HEK293 (cell line): ENCODE data around the gene SALL1.

Experiments used
- CTCF ChIA-PET: fragments of 350-600 bp; formaldehyde crosslinking; extraction: SDS; loops from one replicate; lab custom pipeline; 2021; ENCODE audit warnings: antibody characterized with exemption; lab: Yijun Ruan, JAX
- POLR2A ChIA-PET: fragments of 300-600 bp; formaldehyde crosslinking; extraction: SDS; loops from one replicate; lab custom pipeline; 2020; ENCODE audit warnings: antibody characterized with exemption, inconsistent platforms; lab: Yijun Ruan, JAX
- H3K27ac ChIP-seq: fragments of 200-500 bp; sonication (Bioruptor generic); 2 replicates; pipeline ENCODE4 v1.5.1; 2014; ENCODE audit warnings: low read depth, low read length, control low read depth, inconsistent platforms; ENCODE audit errors: extremely low read depth
- H3K36me3 ChIP-seq, 2 experiments: fragments of 200-500 bp in 1 of 2; sonication (Bioruptor generic) in 1 of 2; 1 replicate in 1 of 2; 2 replicates in 1 of 2; pipeline ENCODE4 v1.5.1; 2014 to 2017; ENCODE audit warnings: inconsistent platforms in 2 of 2, low read length in 2 of 2; ENCODE audit not compliant: control insufficient read depth in 2 of 2, insufficient read depth in 1 of 2
- H3K4me1 ChIP-seq: fragments of 200-500 bp; sonication (Bioruptor generic); 2 replicates; pipeline ENCODE4 v1.5.1; 2014; ENCODE audit warnings: mild to moderate bottlenecking, low read length, inconsistent platforms; ENCODE audit not compliant: control insufficient read depth, insufficient read depth
- H3K4me3 ChIP-seq: 2 replicates; pipeline ENCODE4 v1.5.1; 2011; ENCODE audit warnings: low read depth, mild to moderate bottlenecking, control low read depth, low read length, moderate library complexity
- H3K9me3 ChIP-seq: fragments of 200-500 bp; sonication (Bioruptor generic); 2 replicates; pipeline ENCODE4 v1.5.1; 2014; ENCODE audit warnings: low read depth, low read length, inconsistent platforms; ENCODE audit not compliant: control insufficient read depth, insufficient read depth
- BCL11A ChIP-seq: fragments of 450-650 bp; formaldehyde crosslinking; IDR thresholded peaks from 2 replicates; pipeline ENCODE4 v1.5.1; 2016; ENCODE audit warnings: low read depth, missing biosample characterization, missing genetic modification characterization
- HOXD13 ChIP-seq: sonication (generic); formaldehyde crosslinking; IDR thresholded peaks from 2 replicates; pipeline ENCODE4 v1.8.0; 2022; ENCODE audit warnings: missing genetic modification reagents, borderline replicate concordance
- RBAK ChIP-seq: fragments of 450-650 bp; formaldehyde crosslinking; IDR thresholded peaks from 2 replicates; pipeline ENCODE4 v1.5.1; 2016; ENCODE audit warnings: missing biosample characterization, missing genetic modification characterization
- REPIN1 ChIP-seq: fragments of 450-650 bp; formaldehyde crosslinking; IDR thresholded peaks from 2 replicates; pipeline ENCODE4 v1.5.1; 2017; ENCODE audit warnings: missing biosample characterization, missing genetic modification characterization, low read depth
- TRIM28 ChIP-seq: IDR thresholded peaks from 2 replicates; pipeline ENCODE4 v1.6.1; 2011; ENCODE audit warnings: low read length, control low read depth, borderline replicate concordance
- YY1 ChIP-seq: fragments of 450-650 bp; formaldehyde crosslinking; IDR thresholded peaks from 2 replicates; pipeline ENCODE4 v1.5.1; 2018; ENCODE audit warnings: missing biosample characterization, missing genetic modification characterization
- ZBTB17 ChIP-seq: fragments of 450-650 bp; formaldehyde crosslinking; IDR thresholded peaks from 2 replicates; pipeline ENCODE4 v1.5.1; 2016; ENCODE audit warnings: missing biosample characterization, missing genetic modification characterization
- ZBTB6 ChIP-seq: fragments of 450-650 bp; formaldehyde crosslinking; IDR thresholded peaks from 2 replicates; pipeline ENCODE4 v1.5.1; 2017; ENCODE audit warnings: missing biosample characterization, missing genetic modification characterization
- ZFP69B ChIP-seq: fragments of 450-650 bp; formaldehyde crosslinking; IDR thresholded peaks from 2 replicates; pipeline ENCODE4 v1.5.1; 2016; ENCODE audit warnings: missing biosample characterization, missing genetic modification characterization
- ZIC2 ChIP-seq: fragments of 450-650 bp; formaldehyde crosslinking; IDR thresholded peaks from 2 replicates; pipeline ENCODE4 v1.5.1; 2016; ENCODE audit warnings: missing biosample characterization, missing genetic modification characterization
- ZNF10 ChIP-seq: fragments of 450-650 bp; formaldehyde crosslinking; IDR thresholded peaks from 2 replicates; pipeline ENCODE4 v1.5.1; 2017; ENCODE audit warnings: missing biosample characterization, missing genetic modification characterization
- ZNF155 ChIP-seq: fragments of 450-650 bp; formaldehyde crosslinking; IDR thresholded peaks from 2 replicates; pipeline ENCODE4 v1.5.1; 2016; ENCODE audit warnings: missing biosample characterization, missing genetic modification characterization
- ZNF211 ChIP-seq: fragments of 450-650 bp; formaldehyde crosslinking; IDR thresholded peaks from 2 replicates; pipeline ENCODE4 v1.5.1; 2016; ENCODE audit warnings: low read depth, missing biosample characterization, missing genetic modification characterization
- ZNF223 ChIP-seq: fragments of 450-650 bp; formaldehyde crosslinking; IDR thresholded peaks from 2 replicates; pipeline ENCODE4 v1.5.1; 2016; ENCODE audit warnings: missing biosample characterization, missing genetic modification characterization
- ZNF24 ChIP-seq: fragments of 450-650 bp; formaldehyde crosslinking; IDR thresholded peaks from 2 replicates; pipeline ENCODE4 v1.5.1; 2016; ENCODE audit warnings: missing biosample characterization, missing genetic modification characterization
- ZNF248 ChIP-seq: fragments of 450-650 bp; formaldehyde crosslinking; IDR thresholded peaks from 2 replicates; pipeline ENCODE4 v1.5.1; 2017; ENCODE audit warnings: missing biosample characterization, missing genetic modification characterization
- ZNF350 ChIP-seq: fragments of 450-650 bp; formaldehyde crosslinking; IDR thresholded peaks from 2 replicates; pipeline ENCODE4 v1.5.0; 2017; ENCODE audit warnings: missing biosample characterization, mild to moderate bottlenecking, missing genetic modification characterization
- ZNF426 ChIP-seq: fragments of 450-650 bp; formaldehyde crosslinking; IDR thresholded peaks from 2 replicates; pipeline ENCODE4 v1.5.1; 2017; ENCODE audit warnings: missing biosample characterization, missing genetic modification characterization, mild to moderate bottlenecking, inconsistent platforms, moderate library complexity
- ZNF473 ChIP-seq: fragments of 450-650 bp; formaldehyde crosslinking; IDR thresholded peaks from 2 replicates; pipeline ENCODE4 v1.5.1; 2017; ENCODE audit warnings: missing biosample characterization, missing genetic modification characterization
- ZNF521 ChIP-seq: fragments of 450-650 bp; formaldehyde crosslinking; IDR thresholded peaks from 2 replicates; pipeline ENCODE4 v1.5.1; 2017; ENCODE audit warnings: missing biosample characterization, mild to moderate bottlenecking, missing genetic modification characterization
- ZNF560 ChIP-seq: fragments of 450-650 bp; formaldehyde crosslinking; IDR thresholded peaks from 2 replicates; pipeline ENCODE4 v1.5.1; 2017; ENCODE audit warnings: missing biosample characterization, missing genetic modification characterization, borderline replicate concordance
- ZNF561 ChIP-seq: fragments of 450-650 bp; IDR thresholded peaks from 2 replicates; pipeline ENCODE4 v1.5.1; 2018; ENCODE audit warnings: missing biosample characterization, missing genetic modification characterization, borderline replicate concordance
- ZNF621 ChIP-seq: fragments of 450-650 bp; formaldehyde crosslinking; IDR thresholded peaks from 2 replicates; pipeline ENCODE4 v1.5.1; 2017; ENCODE audit warnings: missing biosample characterization, missing genetic modification characterization
- ZNF623 ChIP-seq: fragments of 450-650 bp; formaldehyde crosslinking; IDR thresholded peaks from 2 replicates; pipeline ENCODE4 v1.5.1; 2016; ENCODE audit warnings: missing biosample characterization, missing genetic modification characterization
- ZNF747 ChIP-seq: fragments of 450-650 bp; formaldehyde crosslinking; IDR thresholded peaks from 2 replicates; pipeline ENCODE4 v1.5.1; 2016; ENCODE audit warnings: missing biosample characterization, missing genetic modification characterization
- ZNF785 ChIP-seq: fragments of 450-650 bp; formaldehyde crosslinking; IDR thresholded peaks from 2 replicates; pipeline ENCODE4 v1.5.1; 2016; ENCODE audit warnings: missing biosample characterization, missing genetic modification characterization
- ZNF843 ChIP-seq: fragments of 450-650 bp; formaldehyde crosslinking; IDR thresholded peaks from 2 replicates; pipeline ENCODE4 v1.5.1; 2016; ENCODE audit warnings: missing biosample characterization, missing genetic modification characterization
- ZSCAN18 ChIP-seq: fragments of 450-650 bp; formaldehyde crosslinking; IDR thresholded peaks from 2 replicates; pipeline ENCODE4 v1.5.1; 2016; ENCODE audit warnings: missing biosample characterization, missing genetic modification characterization
- TF ChIP-seq, protein P1 (sequence below): fragments of 450-650 bp; formaldehyde crosslinking; IDR thresholded peaks from 2 replicates; pipeline ENCODE4 v1.5.1; 2016; ENCODE audit warnings: missing biosample characterization, missing genetic modification characterization
- TF ChIP-seq, protein P2 (sequence below): fragments of 450-650 bp; formaldehyde crosslinking; IDR thresholded peaks from 2 replicates; pipeline ENCODE4 v1.5.1; 2016; ENCODE audit warnings: missing biosample characterization, missing genetic modification characterization

Gene SALL1

GRCh38 chr16:51131619-51132018, 19.5 kb downstream of the SALL1 start:
- Histone ChIP-seq H3K4me3 (no peak overlapping the region), H3K36me3 (peaks cover 0 to 20% of the 10 kb centered on the region in 2 experiments; a peak in 1 of 3 replicates), H3K4me1 (peaks cover 8% of the 10 kb centered on the region), H3K27ac (no peak overlapping the region), H3K9me3 (no peaks in the 10 kb centered on the region)
- TF ChIP-seq ZSCAN18 (no peak), ZNF785 (tag by site-specific recombination) (no peak), ZNF426 (no peak), ZNF211 (tag by site-specific recombination) (no peak), YY1 (tag by site-specific recombination) (no peak), ZNF621 (tag by site-specific recombination) (no peak), ZNF623 (tag by site-specific recombination) (no peak), ZBTB6 (tag by site-specific recombination) (no peak), HOXD13 (CRISPR knock-in tag) (no peak), ZNF473 (tag by site-specific recombination) (no peak), ZNF747 (no peak), ZFP69B (tag by site-specific recombination) (no peak), ZNF24 (tag by site-specific recombination) (no peak), ZNF248 (tag by site-specific recombination) (no peak), ZNF350 (no peak), REPIN1 (tag by site-specific recombination) (no peak), ZNF10 (tag by site-specific recombination) (no peak)
- TF ChIP-seq, protein P1, sequence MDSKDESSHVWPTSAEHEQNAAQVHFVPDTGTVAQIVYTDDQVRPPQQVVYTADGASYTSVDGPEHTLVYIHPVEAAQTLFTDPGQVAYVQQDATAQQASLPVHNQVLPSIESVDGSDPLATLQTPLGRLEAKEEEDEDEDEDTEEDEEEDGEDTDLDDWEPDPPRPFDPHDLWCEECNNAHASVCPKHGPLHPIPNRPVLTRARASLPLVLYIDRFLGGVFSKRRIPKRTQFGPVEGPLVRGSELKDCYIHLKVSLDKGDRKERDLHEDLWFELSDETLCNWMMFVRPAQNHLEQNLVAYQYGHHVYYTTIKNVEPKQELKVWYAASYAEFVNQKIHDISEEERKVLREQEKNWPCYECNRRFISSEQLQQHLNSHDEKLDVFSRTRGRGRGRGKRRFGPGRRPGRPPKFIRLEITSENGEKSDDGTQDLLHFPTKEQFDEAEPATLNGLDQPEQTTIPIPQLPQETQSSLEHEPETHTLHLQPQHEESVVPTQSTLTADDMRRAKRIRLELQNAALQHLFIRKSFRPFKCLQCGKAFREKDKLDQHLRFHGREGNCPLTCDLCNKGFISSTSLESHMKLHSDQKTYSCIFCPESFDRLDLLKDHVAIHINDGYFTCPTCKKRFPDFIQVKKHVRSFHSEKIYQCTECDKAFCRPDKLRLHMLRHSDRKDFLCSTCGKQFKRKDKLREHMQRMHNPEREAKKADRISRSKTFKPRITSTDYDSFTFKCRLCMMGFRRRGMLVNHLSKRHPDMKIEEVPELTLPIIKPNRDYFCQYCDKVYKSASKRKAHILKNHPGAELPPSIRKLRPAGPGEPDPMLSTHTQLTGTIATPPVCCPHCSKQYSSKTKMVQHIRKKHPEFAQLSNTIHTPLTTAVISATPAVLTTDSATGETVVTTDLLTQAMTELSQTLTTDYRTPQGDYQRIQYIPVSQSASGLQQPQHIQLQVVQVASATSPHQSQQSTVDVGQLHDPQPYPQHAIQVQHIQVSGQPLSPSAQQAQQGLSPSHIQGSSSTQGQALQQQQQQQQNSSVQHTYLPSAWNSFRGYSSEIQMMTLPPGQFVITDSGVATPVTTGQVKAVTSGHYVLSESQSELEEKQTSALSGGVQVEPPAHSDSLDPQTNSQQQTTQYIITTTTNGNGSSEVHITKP (tag by site-specific recombination) = no peak
- TF ChIP-seq, protein P2, sequence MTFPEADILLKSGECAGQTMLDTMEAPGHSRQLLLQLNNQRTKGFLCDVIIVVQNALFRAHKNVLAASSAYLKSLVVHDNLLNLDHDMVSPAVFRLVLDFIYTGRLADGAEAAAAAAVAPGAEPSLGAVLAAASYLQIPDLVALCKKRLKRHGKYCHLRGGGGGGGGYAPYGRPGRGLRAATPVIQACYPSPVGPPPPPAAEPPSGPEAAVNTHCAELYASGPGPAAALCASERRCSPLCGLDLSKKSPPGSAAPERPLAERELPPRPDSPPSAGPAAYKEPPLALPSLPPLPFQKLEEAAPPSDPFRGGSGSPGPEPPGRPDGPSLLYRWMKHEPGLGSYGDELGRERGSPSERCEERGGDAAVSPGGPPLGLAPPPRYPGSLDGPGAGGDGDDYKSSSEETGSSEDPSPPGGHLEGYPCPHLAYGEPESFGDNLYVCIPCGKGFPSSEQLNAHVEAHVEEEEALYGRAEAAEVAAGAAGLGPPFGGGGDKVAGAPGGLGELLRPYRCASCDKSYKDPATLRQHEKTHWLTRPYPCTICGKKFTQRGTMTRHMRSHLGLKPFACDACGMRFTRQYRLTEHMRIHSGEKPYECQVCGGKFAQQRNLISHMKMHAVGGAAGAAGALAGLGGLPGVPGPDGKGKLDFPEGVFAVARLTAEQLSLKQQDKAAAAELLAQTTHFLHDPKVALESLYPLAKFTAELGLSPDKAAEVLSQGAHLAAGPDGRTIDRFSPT = no peak
- CTCF ChIA-PET = interaction anchor here (1.4 kb wide), 1 partner anchor 15 kb away, joined by 4 read pairs; no protein-coding TSS in a partner anchor
- POLR2A ChIA-PET = no interaction called here

DNA sequence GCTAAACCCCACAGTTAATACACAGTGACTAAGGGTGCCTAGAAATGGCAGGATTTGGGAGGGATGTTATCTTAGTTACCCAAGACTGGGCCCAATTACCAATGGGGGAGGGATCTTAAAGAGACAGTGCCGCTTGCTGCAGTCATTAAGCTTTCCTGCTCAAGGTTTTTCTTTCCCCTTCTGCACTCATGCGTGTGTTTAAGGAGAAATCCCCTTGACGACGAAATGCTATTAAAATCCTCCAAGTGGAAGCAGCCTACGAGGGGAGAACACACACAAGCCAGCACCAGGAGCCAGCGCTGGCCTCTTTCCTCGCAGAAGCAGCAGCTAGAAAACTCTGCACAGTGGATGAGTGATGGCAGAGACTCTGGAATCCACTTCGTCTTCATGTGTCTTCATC, 22.0 kb downstream of the SALL1 start:
- no peak for TF ChIP-seq ZNF155 (tag by site-specific recombination)
- TF ChIP-seq ZBTB17 (tag by site-specific recombination) = peak; percentile 49; the same call in 1 of the 2 replicates
- no peak for TF ChIP-seq ZNF843 (tag by site-specific recombination)
- 0 out of 2 replicates have a peak, but pooled peaks have one; percentile 53 for TF ChIP-seq TRIM28
- no peak for TF ChIP-seq ZNF561 (tag by site-specific recombination)
- TF ChIP-seq RBAK (tag by site-specific recombination) = no peak
- no peak for TF ChIP-seq ZIC2 (tag by site-specific recombination)
- TF ChIP-seq ZNF560 (tag by site-specific recombination) = no peak
- no peak for TF ChIP-seq ZNF521 (tag by site-specific recombination)
- TF ChIP-seq ZNF223 (tag by site-specific recombination) = no peak
- TF ChIP-seq BCL11A (tag by site-specific recombination) = no peak
- Histone ChIP-seq H3K36me3 (no peaks in the 10 kb centered on the region), H3K9me3 (no peaks in the 10 kb centered on the region), H3K27ac (no peak overlapping the region), H3K4me1 (peaks cover 8% of the 10 kb centered on the region), H3K4me3 (no peak overlapping the region)
- CTCF ChIA-PET = interaction anchor here (0.7 kb wide), 1 partner anchor 690 kb away, joined by 3 read pairs; no protein-coding TSS in a partner anchor
- POLR2A ChIA-PET = no interaction called here
